WTC11 (cell line): ENCODE results near the gene CACNA2D3. TPM values are rescaled to one million over a fixed set of nuclear protein-coding genes. Genes with fewer than 3 reads are reported as not detected.

Experiments
- ATAC-seq: fragments of 200-7000 bp; cut with Tn5 transposase; 2 replicates; pipeline ENCODE4 v1.10.0; 2021; ENCODE audit warnings: mild to moderate bottlenecking, moderate library complexity
- CTCF ChIA-PET: fragments of 300-600 bp; sonication (Branson Sonifier 250); formaldehyde crosslinking; loops from one replicate; lab custom pipeline; 2021; ENCODE audit warnings: antibody characterized with exemption; lab: Charles Lee
- POLR2A ChIA-PET: fragments of 350-600 bp; sonication (Branson Sonifier 250); formaldehyde crosslinking; loops from one replicate; lab custom pipeline; 2021; ENCODE audit warnings: antibody characterized with exemption; lab: Charles Lee
- DNase-seq: peaks from one replicate; pipeline ENCODE4 v3.0.0; 2021; ENCODE audit warnings: low spot score
- H3K27ac Mint-ChIP-seq: 2 replicates; pipeline ENCODE4 v1.8.0; 2021; ENCODE audit warnings: mixed read lengths
- H3K27me3 Mint-ChIP-seq: 2 replicates; pipeline ENCODE4 v1.8.0; 2021; ENCODE audit warnings: low read depth, mild to moderate bottlenecking, moderate library complexity, mixed read lengths
- H3K36me3 Mint-ChIP-seq: 2 replicates; pipeline ENCODE4 v1.8.0; 2021; ENCODE audit warnings: mixed read lengths
- H3K4me1 Mint-ChIP-seq: 2 replicates; pipeline ENCODE4 v1.8.0; 2022; ENCODE audit warnings: mixed read lengths
- H3K4me3 Mint-ChIP-seq: 2 replicates; pipeline ENCODE4 v1.8.0; 2021; ENCODE audit warnings: mild to moderate bottlenecking, moderate library complexity, mixed read lengths
- H3K9me3 Mint-ChIP-seq: 2 replicates; pipeline ENCODE4 v1.8.0; 2021; ENCODE audit warnings: mixed read lengths
- CREB1 ChIP-seq: sonication (generic); formaldehyde crosslinking; IDR thresholded peaks from 2 replicates; pipeline ENCODE4 v1.8.0; 2023; ENCODE audit warnings: mild to moderate bottlenecking, missing genetic modification reagents
- EMX1 ChIP-seq: fragments of 250-450 bp; sonication (Bioruptor Pico); IDR thresholded peaks from 2 replicates; pipeline ENCODE4 v1.8.0; 2021; ENCODE audit warnings: mild to moderate bottlenecking
- ESRRA ChIP-seq: sonication (generic); formaldehyde crosslinking; IDR thresholded peaks from 2 replicates; pipeline ENCODE4 v1.8.1; 2022; ENCODE audit warnings: mild to moderate bottlenecking, missing genetic modification reagents, borderline replicate concordance
- FOXP1 ChIP-seq: sonication (generic); formaldehyde crosslinking; IDR thresholded peaks from 2 replicates; pipeline ENCODE4 v1.8.0; 2022; ENCODE audit warnings: missing genetic modification reagents, mild to moderate bottlenecking, moderate library complexity, borderline replicate concordance
- IRF2 ChIP-seq: sonication (generic); formaldehyde crosslinking; IDR thresholded peaks from 2 replicates; pipeline ENCODE4 v1.8.0; 2022; ENCODE audit warnings: low read depth, missing genetic modification reagents, borderline replicate concordance
- OVOL2 ChIP-seq: fragments of 250-450 bp; sonication (Bioruptor Pico); IDR thresholded peaks from 2 replicates; pipeline ENCODE4 v1.9.0; 2021; ENCODE audit warnings: mild to moderate bottlenecking, borderline replicate concordance
- PRRX2 ChIP-seq: fragments of 250-450 bp; sonication (Bioruptor Pico); IDR thresholded peaks from 2 replicates; pipeline ENCODE4 v1.8.0; 2021; ENCODE audit warnings: mild to moderate bottlenecking
- RELA ChIP-seq: sonication (generic); formaldehyde crosslinking; IDR thresholded peaks from 2 replicates; pipeline ENCODE4 v1.8.1; 2022; ENCODE audit warnings: missing genetic modification reagents, mild to moderate bottlenecking, borderline replicate concordance
- RORB ChIP-seq: fragments of 250-450 bp; sonication (Bioruptor Pico); IDR thresholded peaks from 2 replicates; pipeline ENCODE4 v1.9.0; 2021; ENCODE audit warnings: mild to moderate bottlenecking
- TP53 ChIP-seq: sonication (generic); formaldehyde crosslinking; IDR thresholded peaks from 2 replicates; pipeline ENCODE4 v1.8.1; 2023; ENCODE audit warnings: mild to moderate bottlenecking, missing genetic modification reagents
- ZNF263 ChIP-seq: sonication (generic); formaldehyde crosslinking; IDR thresholded peaks from 2 replicates; pipeline ENCODE4 v1.8.1; 2022; ENCODE audit warnings: low read depth, mild to moderate bottlenecking, moderate library complexity, missing genetic modification reagents
- ZNF423 ChIP-seq: fragments of 250-450 bp; sonication (Bioruptor Pico); IDR thresholded peaks from 2 replicates; pipeline ENCODE4 v2.1.2; 2022; ENCODE audit warnings: mild to moderate bottlenecking, moderate library complexity
- ZNF671 ChIP-seq: fragments of 250-450 bp; sonication (Bioruptor Pico); IDR thresholded peaks from 2 replicates; pipeline ENCODE4 v1.8.0; 2021; ENCODE audit warnings: mild to moderate bottlenecking
- total RNA-seq: library from RNA; stranded (reverse); gene quantifications from 3 replicates; pipeline ENCODE4 v1.2.3, GENCODE V29; 2021
- TF ChIP-seq, protein P1 (sequence below): sonication (generic); formaldehyde crosslinking; IDR thresholded peaks from 2 replicates; pipeline ENCODE4 v1.8.0; 2023; ENCODE audit warnings: mild to moderate bottlenecking, missing genetic modification reagents
- TF ChIP-seq, protein P2 (sequence below): sonication (generic); formaldehyde crosslinking; IDR thresholded peaks from 2 replicates; pipeline ENCODE4 v1.8.0; 2023; ENCODE audit warnings: missing genetic modification reagents, mild to moderate bottlenecking, borderline replicate concordance
- TF ChIP-seq, protein P3 (sequence below): fragments of 250-450 bp; sonication (Bioruptor Pico); IDR thresholded peaks from 2 replicates; pipeline ENCODE4 v1.9.0; 2021; ENCODE audit warnings: moderate library complexity, mild to moderate bottlenecking, inconsistent platforms, borderline replicate concordance
- TF ChIP-seq, protein P4 (sequence below): fragments of 250-450 bp; sonication (Bioruptor Pico); conservative IDR thresholded peaks from 2 replicates; pipeline ENCODE4 v1.9.0; 2021; ENCODE audit warnings: mild to moderate bottlenecking
- TF ChIP-seq, protein P5 (sequence below): sonication (generic); formaldehyde crosslinking; IDR thresholded peaks from 2 replicates; pipeline ENCODE4 v1.8.0; 2022; ENCODE audit warnings: mild to moderate bottlenecking, missing genetic modification reagents
- TF ChIP-seq, protein P6 (sequence below): sonication (generic); formaldehyde crosslinking; IDR thresholded peaks from 2 replicates; pipeline ENCODE4 v1.8.1; 2023; ENCODE audit warnings: mild to moderate bottlenecking, missing genetic modification reagents, borderline replicate concordance

The CACNA2D3 gene
- total RNA-seq, 1 experiment from 2014 or later, result 5.0 TPM

DNA sequence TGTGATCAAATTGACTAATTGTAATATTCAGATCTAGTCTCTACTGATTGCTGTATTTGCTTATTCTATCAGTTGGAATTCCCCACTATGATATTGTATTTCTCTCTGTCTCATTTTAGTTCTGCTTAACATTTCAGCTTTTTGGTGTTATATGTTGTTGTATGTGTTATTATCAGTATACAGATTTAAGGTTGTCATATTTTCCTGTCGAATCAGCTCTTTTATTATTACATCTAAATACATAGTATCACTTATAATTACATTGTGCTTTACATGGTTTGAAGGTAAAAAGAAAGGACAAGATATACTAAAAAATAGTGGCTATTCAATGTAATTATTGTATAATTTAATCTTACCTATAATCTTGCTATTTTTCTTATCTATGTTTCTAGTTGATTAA is 598.3 kb downstream of the CACNA2D3 start (continued):
- no peak for TF ChIP-seq PRRX2 (CRISPR knock-in tag)
- TF ChIP-seq, protein P1, sequence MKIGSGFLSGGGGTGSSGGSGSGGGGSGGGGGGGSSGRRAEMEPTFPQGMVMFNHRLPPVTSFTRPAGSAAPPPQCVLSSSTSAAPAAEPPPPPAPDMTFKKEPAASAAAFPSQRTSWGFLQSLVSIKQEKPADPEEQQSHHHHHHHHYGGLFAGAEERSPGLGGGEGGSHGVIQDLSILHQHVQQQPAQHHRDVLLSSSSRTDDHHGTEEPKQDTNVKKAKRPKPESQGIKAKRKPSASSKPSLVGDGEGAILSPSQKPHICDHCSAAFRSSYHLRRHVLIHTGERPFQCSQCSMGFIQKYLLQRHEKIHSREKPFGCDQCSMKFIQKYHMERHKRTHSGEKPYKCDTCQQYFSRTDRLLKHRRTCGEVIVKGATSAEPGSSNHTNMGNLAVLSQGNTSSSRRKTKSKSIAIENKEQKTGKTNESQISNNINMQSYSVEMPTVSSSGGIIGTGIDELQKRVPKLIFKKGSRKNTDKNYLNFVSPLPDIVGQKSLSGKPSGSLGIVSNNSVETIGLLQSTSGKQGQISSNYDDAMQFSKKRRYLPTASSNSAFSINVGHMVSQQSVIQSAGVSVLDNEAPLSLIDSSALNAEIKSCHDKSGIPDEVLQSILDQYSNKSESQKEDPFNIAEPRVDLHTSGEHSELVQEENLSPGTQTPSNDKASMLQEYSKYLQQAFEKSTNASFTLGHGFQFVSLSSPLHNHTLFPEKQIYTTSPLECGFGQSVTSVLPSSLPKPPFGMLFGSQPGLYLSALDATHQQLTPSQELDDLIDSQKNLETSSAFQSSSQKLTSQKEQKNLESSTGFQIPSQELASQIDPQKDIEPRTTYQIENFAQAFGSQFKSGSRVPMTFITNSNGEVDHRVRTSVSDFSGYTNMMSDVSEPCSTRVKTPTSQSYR, result no peak
- TF ChIP-seq, protein P2, sequence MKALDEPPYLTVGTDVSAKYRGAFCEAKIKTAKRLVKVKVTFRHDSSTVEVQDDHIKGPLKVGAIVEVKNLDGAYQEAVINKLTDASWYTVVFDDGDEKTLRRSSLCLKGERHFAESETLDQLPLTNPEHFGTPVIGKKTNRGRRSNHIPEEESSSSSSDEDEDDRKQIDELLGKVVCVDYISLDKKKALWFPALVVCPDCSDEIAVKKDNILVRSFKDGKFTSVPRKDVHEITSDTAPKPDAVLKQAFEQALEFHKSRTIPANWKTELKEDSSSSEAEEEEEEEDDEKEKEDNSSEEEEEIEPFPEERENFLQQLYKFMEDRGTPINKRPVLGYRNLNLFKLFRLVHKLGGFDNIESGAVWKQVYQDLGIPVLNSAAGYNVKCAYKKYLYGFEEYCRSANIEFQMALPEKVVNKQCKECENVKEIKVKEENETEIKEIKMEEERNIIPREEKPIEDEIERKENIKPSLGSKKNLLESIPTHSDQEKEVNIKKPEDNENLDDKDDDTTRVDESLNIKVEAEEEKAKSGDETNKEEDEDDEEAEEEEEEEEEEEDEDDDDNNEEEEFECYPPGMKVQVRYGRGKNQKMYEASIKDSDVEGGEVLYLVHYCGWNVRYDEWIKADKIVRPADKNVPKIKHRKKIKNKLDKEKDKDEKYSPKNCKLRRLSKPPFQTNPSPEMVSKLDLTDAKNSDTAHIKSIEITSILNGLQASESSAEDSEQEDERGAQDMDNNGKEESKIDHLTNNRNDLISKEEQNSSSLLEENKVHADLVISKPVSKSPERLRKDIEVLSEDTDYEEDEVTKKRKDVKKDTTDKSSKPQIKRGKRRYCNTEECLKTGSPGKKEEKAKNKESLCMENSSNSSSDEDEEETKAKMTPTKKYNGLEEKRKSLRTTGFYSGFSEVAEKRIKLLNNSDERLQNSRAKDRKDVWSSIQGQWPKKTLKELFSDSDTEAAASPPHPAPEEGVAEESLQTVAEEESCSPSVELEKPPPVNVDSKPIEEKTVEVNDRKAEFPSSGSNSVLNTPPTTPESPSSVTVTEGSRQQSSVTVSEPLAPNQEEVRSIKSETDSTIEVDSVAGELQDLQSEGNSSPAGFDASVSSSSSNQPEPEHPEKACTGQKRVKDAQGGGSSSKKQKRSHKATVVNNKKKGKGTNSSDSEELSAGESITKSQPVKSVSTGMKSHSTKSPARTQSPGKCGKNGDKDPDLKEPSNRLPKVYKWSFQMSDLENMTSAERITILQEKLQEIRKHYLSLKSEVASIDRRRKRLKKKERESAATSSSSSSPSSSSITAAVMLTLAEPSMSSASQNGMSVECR (CRISPR knock-in tag), result no peak
- TF ChIP-seq, protein P3, sequence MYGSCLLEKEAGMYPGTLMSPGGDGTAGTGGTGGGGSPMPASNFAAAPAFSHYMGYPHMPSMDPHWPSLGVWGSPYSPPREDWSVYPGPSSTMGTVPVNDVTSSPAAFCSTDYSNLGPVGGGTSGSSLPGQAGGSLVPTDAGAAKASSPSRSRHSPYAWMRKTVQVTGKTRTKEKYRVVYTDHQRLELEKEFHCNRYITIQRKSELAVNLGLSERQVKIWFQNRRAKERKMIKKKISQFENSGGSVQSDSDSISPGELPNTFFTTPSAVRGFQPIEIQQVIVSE (CRISPR knock-in tag), result no peak
- no peak for TF ChIP-seq RORB

DNA sequence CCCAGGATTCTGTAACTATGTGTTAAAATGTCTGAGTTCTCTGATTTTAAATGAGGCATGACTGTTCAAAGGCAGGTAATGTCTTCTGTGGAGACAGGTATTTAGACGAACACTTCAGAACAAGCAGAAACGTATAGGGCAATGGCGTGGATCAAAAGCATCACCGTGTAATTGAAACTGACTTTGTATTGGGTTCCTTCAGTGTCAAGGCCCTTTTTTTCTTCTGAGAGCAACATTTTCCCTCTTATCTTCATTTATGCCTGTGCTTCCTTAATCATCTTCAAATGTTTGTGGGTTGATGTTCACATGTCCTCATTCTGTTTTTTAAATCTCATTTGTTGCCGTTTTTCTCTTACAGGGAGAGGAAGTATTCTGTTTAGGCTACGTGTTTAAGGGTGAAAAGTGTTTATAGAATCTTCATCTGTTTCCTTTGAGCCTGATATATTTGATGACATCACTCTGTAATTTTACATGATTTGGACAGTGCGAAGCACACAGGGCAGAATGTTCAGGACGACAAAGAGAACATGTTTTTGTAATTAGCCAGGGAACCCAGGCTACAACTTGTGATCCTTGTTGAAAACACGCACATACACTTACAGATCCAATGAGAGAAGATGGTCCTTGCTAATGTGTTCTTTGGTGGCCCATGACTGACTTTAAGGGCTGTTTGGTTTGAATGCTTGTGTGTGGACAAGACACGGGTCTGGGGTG is 609.5 kb downstream of the CACNA2D3 start:
- DNase-seq (no peak), ATAC-seq (no peak)
- Mint-ChIP-seq H3K27ac (no peak overlapping the region), H3K36me3 (peaks cover 22% of the 10 kb centered on the region), H3K4me3 (no peak overlapping the region), H3K4me1 (peaks cover 19% of the 10 kb centered on the region), H3K9me3 (peaks cover 23% of the 10 kb centered on the region), H3K27me3 (no peaks in the 10 kb centered on the region)
- POLR2A ChIA-PET, result no interaction called here
- CTCF ChIA-PET, result no interaction called here
- TF ChIP-seq, protein P4, sequence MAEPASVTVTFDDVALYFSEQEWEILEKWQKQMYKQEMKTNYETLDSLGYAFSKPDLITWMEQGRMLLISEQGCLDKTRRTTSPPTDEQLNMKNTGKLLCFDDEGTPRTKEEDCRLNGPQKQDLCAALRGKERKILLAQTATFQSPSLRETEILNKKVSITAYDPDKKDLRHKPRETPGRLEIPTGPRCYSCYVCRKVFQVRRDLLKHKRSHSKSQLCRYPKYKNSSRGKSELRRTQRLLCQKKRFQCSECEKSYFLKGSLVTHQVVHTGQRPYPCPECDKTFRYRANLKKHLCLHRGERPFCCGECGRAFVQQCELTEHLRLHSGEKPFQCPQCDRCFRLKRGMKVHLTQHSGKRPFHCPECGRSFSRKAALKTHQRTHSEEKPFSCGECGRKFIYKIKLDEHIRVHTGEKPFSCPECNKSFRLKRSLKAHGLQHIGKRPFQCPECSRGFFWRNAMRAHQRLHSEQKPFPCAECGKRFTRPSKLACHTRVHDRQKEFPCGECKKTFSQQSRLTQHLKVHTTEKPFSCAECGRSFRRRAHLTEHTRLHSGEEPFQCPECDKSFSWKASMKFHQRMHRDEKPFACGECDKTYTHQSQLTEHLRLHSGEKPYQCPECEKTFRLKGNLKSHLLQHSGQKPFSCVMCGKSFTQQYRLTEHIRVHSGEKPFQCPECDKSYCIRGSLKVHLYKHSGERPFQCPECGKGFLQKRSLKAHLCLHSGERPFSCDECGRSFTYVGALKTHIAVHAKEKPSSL (CRISPR knock-in tag), result no peak
- TF ChIP-seq TP53 (no peak), RELA (CRISPR knock-in tag) (no peak), CREB1 (no peak), IRF2 (CRISPR knock-in tag) (no peak), FOXP1 (CRISPR knock-in tag) (no peak), ZNF423 (no peak), EMX1 (no peak), OVOL2 (CRISPR knock-in tag) (no peak), ESRRA (CRISPR knock-in tag) (no peak), ZNF671 (no peak), ZNF263 (no peak)
- TF ChIP-seq, protein P5, sequence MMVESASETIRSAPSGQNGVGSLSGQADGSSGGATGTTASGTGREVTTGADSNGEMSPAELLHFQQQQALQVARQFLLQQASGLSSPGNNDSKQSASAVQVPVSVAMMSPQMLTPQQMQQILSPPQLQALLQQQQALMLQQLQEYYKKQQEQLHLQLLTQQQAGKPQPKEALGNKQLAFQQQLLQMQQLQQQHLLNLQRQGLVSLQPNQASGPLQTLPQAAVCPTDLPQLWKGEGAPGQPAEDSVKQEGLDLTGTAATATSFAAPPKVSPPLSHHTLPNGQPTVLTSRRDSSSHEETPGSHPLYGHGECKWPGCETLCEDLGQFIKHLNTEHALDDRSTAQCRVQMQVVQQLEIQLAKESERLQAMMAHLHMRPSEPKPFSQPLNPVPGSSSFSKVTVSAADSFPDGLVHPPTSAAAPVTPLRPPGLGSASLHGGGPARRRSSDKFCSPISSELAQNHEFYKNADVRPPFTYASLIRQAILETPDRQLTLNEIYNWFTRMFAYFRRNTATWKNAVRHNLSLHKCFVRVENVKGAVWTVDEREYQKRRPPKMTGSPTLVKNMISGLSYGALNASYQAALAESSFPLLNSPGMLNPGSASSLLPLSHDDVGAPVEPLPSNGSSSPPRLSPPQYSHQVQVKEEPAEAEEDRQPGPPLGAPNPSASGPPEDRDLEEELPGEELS (CRISPR knock-in tag), result no peak
- TF ChIP-seq, protein P6, sequence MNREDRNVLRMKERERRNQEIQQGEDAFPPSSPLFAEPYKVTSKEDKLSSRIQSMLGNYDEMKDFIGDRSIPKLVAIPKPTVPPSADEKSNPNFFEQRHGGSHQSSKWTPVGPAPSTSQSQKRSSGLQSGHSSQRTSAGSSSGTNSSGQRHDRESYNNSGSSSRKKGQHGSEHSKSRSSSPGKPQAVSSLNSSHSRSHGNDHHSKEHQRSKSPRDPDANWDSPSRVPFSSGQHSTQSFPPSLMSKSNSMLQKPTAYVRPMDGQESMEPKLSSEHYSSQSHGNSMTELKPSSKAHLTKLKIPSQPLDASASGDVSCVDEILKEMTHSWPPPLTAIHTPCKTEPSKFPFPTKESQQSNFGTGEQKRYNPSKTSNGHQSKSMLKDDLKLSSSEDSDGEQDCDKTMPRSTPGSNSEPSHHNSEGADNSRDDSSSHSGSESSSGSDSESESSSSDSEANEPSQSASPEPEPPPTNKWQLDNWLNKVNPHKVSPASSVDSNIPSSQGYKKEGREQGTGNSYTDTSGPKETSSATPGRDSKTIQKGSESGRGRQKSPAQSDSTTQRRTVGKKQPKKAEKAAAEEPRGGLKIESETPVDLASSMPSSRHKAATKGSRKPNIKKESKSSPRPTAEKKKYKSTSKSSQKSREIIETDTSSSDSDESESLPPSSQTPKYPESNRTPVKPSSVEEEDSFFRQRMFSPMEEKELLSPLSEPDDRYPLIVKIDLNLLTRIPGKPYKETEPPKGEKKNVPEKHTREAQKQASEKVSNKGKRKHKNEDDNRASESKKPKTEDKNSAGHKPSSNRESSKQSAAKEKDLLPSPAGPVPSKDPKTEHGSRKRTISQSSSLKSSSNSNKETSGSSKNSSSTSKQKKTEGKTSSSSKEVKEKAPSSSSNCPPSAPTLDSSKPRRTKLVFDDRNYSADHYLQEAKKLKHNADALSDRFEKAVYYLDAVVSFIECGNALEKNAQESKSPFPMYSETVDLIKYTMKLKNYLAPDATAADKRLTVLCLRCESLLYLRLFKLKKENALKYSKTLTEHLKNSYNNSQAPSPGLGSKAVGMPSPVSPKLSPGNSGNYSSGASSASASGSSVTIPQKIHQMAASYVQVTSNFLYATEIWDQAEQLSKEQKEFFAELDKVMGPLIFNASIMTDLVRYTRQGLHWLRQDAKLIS, result no peak
